ENCODE data around the gene RNASE8.
"Not testable (repeated sequence)": the region's sequence is repeated elsewhere in the genome, so short reads cannot be mapped to it uniquely, and the experiment has no call there.

The RNASE8 gene

DNA sequence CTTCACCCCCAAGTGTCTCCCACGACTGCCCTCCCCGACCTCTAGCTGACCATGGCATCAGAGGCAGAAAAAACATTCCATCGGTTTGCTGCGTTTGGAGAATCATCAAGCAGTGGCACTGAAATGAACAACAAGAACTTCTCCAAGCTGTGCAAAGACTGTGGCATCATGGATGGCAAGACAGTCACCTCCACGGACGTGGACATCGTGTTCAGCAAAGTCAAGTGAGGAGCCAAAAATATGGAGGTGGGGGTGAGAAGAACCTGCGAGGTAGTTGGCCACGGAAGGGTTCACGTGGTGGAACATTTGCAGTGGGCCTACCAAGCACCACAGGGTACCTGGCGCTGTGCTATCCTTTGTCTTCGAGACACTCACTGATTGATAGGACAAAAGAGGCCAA lies 27.1 kb upstream of the RNASE8 start:
- DNase-seq (ENCODE audit: low spot score), result no peak

DNA sequence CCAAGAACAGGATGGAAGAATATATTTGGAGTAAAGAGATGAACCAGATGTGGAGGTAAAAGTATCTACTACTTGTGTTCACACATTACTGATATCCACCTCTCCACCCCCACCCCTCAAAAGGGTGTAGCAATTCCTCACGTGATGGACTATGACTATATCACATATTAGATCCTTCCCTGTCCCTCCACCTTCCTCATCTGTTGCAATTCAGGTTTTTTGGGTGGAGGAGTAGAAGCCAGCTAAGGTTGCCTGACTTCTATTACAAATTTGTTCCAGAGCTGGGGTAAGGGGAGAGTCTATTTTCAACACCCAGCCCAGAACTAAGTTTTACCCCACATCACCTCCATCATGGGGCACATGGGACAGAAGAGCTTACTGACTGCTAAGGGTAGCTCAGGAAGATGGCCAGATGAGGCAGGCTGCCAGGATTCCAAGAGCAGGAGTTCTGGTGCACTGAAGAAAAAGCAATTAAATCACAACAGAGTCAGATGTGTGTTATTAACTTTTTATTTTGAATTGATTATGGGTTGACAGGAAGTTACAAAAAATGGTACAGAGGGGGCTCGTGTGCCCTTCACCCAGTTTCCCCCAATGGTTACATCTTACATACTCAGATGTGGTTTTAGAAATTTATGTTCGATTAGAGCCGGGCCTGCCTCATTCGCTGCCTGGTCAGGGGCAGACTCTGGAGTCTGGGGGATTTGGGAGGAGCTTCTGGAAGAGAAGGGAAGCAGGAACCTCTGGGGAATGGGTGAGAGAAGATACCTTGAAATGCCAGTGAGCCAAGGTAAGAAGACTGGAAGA lies 25.1 kb upstream of the RNASE8 start:
- no peak for DNase-seq (ENCODE audit: low spot score)

DNA sequence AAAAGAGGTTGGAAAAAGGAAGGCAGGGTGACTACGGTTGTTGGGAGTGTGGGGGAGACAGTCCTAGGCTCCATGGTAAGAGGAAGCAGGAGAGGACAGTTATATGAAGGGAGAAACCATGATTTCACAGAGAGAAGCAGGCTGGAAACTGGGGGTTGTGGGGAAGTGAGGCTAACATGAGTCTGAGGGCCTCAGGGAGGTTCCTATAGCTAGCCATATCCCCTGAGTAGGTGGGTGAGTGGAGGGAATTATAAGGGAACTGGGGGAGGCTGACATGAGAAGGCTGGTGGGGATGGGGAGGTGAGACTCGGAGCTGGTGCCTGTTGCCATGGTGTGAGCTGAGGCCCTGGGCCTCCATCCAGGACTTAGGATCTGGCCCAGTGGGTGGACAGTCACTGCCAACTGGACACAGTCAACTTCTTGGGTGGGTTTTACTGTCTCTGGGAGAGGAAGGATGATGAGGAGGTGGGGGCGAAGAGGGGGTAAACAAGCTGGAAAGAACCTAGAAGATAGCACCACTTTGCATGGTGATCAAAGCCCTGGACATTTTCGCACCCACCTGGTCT lies 24.4 kb upstream of the RNASE8 start:
- DNase-seq (ENCODE audit: low spot score), result no peak

- DNase-seq (ENCODE audit: low spot score), result no peak
These were observed 22.9 kb upstream of the RNASE8 start, which contains the start of gene RNASE13 for GRCh38 chr14:21034707-21035106. Gene RNASE13 (minus strand): TSS chr14:21034807. CDS start chr14:21034288, 519 bp downstream.

DNA sequence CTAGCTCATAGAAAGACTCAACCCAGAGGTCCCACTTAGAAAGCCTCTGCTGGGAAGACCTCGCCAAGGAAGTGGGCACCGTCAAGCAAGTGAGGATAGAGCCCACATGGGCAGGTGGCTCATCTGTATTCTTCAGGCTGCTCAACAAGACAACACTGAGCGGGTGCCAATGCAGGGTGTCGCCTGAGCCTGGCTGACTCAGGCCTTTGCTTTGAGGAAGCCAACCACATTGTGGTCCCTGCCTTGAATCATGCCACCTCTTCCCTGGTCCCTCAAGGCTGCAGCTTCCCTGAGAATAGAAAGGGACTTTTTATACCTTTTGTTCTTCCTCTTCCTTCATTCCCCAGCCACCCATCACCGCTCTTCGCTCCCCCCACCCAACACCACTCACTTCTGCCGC lies 20.9 kb upstream of the RNASE8 start:
- no peak for DNase-seq (ENCODE audit: low spot score)

GRCh38 chr14:21037156-21037555 lies 20.5 kb upstream of the RNASE8 start:
- DNase-seq (ENCODE audit: low spot score), result no peak

GRCh38 chr14:21038441-21039422 lies 18.9 kb upstream of the RNASE8 start:
- DNase-seq (ENCODE audit: low spot score), result no peak

- DNase-seq (ENCODE audit: low spot score), result peak; percentile 66
These were observed 17.8 kb upstream of the RNASE8 start for GRCh38 chr14:21039585-21040369.

DNA sequence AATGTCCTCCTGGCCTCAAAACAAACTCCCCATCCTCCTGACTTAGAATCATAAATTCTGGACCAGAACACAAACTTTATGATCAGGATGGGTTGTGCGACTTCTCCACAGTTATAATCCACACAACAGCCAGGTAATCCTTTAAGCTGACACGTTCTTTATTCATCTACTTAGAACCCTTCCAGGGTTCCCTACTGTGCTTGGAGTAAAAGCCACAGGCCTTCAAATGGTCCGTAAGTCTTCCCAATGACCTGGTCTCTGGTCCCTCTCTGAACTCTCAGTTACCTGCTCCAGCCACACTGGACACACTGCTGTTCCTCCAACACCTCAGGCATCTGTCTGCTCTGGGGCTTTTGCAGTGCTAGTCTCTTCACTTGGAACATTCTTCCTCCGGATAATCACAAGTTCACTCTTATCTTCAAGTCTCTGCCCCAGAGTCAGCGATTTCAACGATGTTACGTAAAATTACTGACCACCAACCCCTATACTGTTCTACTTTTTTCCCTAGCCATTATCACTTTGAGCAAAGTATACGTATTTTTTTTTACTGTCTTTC lies 17.2 kb upstream of the RNASE8 start:
- no peak for DNase-seq (ENCODE audit: low spot score)

GRCh38 chr14:21040941-21041340 lies 16.7 kb upstream of the RNASE8 start:
- not testable (repeated sequence) for DNase-seq (ENCODE audit: low spot score)

DNA sequence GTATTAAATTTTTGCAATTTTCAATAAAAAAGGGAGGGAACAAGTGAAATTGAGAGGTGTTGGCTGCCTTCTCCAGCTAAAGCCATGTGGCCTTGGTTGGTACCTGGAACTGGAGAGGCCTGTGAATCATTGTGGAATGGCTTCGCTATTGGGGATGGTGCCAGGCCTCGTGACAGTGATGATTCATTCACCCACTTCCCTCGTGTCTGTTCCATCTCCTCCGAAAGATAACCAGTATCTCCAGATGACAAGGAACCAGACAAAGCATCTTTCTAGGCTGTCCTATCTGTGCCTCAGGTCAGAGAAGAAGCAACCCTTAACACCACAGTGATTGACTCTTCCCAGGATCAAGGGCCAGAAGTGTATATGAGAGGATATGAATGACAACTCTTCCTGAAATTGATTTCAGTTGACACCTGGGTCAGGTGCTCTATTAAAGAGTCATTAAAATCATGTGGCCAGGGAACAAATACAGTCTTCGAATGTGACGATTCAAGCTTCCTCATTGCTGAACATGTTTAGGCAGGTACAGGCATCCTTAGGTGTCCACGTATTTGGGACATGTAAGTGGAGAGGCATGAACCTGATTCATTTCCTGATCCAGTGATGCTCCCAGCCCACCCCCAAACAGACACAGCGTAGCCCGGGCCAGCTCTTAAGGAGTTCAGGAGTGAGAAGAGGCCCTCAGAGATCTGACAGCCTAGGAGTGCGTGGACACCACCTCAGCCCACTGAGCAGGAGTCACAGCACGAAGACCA lies 15.8 kb upstream of the RNASE8 start, which contains the start of gene RNASE7:
Gene RNASE7 (plus strand): TSS at position 687 of the 758 bp plus-strand sequence. CDS start 631 bp downstream, outside the sequence.
- DNase-seq (ENCODE audit: low spot score), result no peak

GRCh38 chr14:21042918-21043317 lies 14.7 kb upstream of the RNASE8 start:
- no peak for DNase-seq (ENCODE audit: low spot score)

- DNase-seq (ENCODE audit: low spot score), result no peak
These were observed 14.1 kb upstream of the RNASE8 start for GRCh38 chr14:21043387-21043973.

GRCh38 chr14:21043974-21044618 lies 13.5 kb upstream of the RNASE8 start:
- no peak for DNase-seq (ENCODE audit: low spot score)

GRCh38 chr14:21047378-21047781 lies 10.2 kb upstream of the RNASE8 start:
- DNase-seq (ENCODE audit: low spot score), result no peak

GRCh38 chr14:21048638-21049037 lies 9.0 kb upstream of the RNASE8 start:
- no peak for DNase-seq (ENCODE audit: low spot score)

GRCh38 chr14:21049271-21049673 lies 8.3 kb upstream of the RNASE8 start:
- DNase-seq (ENCODE audit: low spot score), result no peak

DNA sequence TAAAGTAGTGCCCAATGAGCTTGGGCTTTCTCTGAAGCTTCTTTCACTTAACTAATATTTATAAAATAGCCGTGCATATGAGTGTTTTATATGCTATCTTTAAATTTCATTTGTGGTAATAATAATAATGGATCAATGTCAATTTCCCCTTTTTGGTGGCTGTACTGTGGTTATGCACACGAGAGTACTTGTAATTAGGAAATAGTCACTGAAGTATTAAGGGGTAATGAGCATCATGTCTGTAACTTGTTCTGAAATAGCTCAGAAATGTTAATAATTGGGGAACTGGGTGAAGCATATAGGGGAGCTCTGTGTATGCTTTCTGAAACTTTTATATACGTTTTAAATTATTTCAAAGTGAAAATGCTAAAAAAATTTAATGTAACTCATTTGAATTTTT lies 7.0 kb upstream of the RNASE8 start:
- DNase-seq (ENCODE audit: low spot score), result no peak
